COR-L47 (cell line): ENCODE results near the gene GIMD1.
"Not testable (repeated sequence)": the region's sequence is repeated elsewhere in the genome, so short reads cannot be mapped to it uniquely, and the experiment has no call there.

Experiments used
- DNase-seq: peaks from one replicate; lab custom pipeline; 2025; lab: John Stamatoyannopoulos, UW

GIMD1 gene

GRCh38 chr4:106351016-106351415 is 17.6 kb downstream of the GIMD1 start:
- DNase-seq: no peak

DNA sequence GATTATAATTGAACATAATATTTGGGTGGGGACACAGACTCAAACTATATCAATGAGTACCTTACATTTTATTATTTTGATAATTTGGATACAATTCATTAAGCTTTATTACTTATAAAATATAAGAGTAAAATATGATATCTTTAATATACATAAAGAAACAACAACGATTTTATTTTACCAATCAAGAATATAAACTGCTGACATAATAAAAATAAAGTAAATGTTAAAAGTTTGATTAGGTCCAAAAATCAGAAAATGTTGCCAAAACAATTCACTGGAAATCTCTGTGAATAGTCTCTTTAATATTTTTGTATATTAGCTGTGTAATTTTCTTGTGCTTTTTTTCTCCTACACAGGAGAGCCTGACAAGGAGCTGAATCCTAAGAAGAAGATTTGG is 21.4 kb downstream of the GIMD1 start:
- no peak for DNase-seq

- DNase-seq: no peak
Observed at GRCh38 chr4:106344647-106344970, 24.0 kb downstream of the GIMD1 start.

DNA sequence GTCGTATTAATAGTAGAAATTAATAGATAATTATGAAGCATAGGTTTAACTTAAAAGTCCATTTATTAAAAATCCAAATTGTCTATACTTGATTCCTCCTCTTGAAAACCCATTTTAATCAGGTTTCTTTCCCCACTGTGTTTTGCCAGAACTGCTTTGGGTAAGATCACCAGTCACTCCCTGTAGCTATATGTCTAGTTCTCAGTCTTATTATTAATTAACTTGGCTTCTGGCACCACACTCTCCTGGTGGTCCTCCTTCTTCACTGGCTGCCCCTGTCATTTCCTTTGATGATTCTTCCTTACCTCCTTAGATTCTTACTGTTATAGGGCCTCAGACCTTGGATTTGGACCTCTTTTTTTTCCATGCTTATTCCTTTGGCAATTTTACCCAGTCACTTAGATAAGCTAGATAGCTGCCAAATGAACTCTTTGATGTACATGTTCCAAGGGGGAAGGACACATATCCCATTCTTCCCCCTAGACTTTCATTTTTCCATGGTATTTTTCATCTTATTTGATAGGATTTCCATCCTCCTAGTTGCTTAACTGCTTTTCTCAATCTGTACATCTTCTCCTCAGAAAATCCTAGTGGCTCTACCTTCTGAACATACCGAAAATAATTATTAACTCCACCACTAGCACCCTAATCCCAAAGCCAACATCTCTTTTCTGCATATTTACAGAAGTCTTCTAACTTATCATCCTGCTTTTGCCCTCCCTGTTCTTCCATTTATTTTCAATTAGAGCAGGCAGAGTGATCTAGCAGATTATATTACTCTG is 24.5 kb downstream of the GIMD1 start:
- DNase-seq: no peak

DNA sequence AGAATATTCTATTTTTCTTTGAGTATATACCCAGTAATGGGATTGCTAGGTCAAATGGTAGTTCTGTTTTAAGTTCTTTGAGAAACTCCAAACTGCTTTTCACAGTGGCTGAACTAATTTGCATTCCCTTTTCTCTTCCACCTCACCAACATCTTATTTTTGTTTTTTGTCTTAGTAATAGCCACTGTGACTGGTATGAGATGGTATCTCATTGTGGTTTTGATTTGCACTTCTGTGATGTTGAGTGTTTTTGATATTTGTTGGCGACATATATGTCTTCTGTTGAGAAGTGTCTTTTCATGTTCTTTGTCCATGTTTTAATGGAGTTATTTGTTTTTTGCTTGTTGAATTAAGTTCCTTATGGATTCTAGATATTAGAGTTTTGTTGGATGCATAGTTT is 27.8 kb downstream of the GIMD1 start:
- DNase-seq: no peak

GRCh38 chr4:106339431-106339830 is 29.1 kb downstream of the GIMD1 start:
- no peak for DNase-seq

GRCh38 chr4:106338671-106339070 is 29.9 kb downstream of the GIMD1 start:
- DNase-seq: no peak

DNA sequence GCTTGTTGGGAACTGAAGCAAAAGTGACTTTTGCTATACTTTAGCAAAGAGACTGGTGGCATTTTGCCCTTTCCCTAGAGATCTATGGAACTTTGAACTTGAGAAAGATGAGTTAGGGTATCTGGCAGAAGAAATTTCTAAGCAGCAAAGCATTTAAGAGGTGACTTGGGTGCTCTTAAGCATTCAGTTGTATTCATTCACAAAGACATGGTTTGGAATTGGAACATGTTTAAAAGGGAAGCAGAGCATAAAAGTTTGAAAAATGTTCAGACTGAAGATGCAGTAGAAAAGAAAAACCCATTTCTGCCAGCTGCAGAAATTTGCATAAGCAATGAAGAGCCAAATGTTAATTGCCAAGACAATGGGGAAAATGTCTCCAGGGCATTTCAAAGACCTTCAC is 30.7 kb downstream of the GIMD1 start:
- no peak for DNase-seq

DNA sequence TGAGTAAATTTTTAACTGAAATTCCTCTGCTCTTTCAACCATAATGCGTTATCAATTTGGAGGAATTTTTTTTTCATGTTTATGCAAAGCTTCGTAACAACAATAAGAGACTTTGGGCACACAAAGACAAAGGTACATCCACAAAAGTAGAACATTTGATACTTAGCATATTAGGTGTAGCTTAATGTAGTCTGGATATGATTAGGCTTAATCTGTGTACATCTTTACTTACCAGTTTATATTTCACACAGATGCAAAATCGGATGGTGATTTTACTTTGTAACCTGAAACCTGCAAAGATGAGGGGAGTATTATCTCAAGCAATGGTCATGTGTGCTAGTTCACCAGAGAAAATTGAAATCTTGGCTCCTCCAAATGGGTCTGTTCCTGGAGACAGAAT is 32.0 kb downstream of the GIMD1 start:
- DNase-seq: no peak

GRCh38 chr4:106334741-106335470 is 33.7 kb downstream of the GIMD1 start:
- no peak for DNase-seq

- DNase-seq: no peak
Observed at GRCh38 chr4:106333186-106333585, 35.4 kb downstream of the GIMD1 start.

DNA sequence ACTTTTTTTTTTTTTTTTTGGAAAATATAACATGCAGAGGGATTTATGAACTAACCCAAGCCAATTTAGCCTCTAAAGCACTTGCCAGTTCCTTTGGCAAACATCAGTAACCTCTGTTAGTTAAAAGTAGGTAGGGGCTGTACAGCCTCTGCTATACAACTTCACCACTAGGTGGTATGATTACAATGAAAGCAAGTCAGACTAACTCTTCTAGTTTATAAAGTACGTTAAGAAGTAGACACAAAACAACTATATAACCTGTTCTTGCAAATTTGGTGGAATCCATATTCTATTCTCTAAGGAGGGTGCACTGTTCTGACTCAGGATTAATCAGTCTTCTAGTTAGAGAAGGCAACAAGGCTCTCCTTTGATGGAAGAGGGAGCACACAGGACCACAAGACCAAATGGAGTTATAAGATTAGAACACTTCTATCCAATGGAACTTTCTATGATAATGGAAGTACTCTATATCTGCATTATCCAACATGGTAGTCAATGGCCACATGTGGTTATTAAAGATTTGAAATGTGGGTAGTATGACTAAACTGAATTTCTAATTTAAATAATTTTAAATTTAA is 39.4 kb downstream of the GIMD1 start:
- peak; percentile 5 for DNase-seq

GRCh38 chr4:106325800-106326199 is 42.8 kb downstream of the GIMD1 start:
- DNase-seq: no peak

GRCh38 chr4:106323119-106323518 is 45.5 kb downstream of the GIMD1 start:
- no peak for DNase-seq

GRCh38 chr4:106321814-106322213 is 46.8 kb downstream of the GIMD1 start:
- DNase-seq: not testable (repeated sequence)

GRCh38 chr4:106321168-106321567 is 47.4 kb downstream of the GIMD1 start:
- not testable (repeated sequence) for DNase-seq

- no peak for DNase-seq
Observed at GRCh38 chr4:106320235-106320634, 48.3 kb downstream of the GIMD1 start.

DNA sequence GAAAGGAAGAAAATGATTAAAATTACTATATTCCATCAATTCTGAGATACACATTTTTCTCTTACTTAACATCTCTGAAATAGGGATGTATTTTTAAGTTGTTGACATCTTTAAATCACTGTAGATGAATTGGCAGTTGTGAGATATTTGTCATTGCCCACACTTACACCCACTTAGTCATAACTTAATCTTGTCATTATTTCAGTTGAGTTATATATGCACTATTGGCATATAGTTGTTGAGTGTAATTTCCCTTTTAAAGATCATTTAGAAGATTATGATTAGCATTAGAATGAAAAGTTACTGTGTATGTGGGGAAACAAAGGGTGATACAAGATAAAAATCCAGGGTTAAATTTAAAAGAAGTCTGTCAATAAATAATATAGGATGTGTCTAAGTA is 50.1 kb downstream of the GIMD1 start:
- DNase-seq: no peak

DNA sequence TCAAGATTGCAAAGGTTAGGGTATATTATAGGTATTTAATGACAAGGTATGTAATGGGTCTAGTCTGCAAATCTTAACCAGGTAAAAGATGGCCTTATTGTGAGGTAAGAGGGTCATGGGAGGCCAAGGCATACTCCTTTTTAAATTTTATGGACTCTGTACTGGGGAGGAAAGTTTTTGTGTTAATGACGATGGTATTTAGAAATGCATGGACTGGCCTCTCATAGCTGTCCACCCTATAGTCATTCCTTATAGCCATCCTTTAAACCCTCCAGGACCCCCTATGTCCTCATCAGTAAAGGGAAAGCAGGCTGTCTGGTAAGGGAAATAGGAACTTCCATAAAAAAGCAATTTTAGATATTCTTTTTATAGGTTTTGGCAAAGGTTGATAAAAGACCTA is 50.8 kb downstream of the GIMD1 start:
- DNase-seq: no peak

DNA sequence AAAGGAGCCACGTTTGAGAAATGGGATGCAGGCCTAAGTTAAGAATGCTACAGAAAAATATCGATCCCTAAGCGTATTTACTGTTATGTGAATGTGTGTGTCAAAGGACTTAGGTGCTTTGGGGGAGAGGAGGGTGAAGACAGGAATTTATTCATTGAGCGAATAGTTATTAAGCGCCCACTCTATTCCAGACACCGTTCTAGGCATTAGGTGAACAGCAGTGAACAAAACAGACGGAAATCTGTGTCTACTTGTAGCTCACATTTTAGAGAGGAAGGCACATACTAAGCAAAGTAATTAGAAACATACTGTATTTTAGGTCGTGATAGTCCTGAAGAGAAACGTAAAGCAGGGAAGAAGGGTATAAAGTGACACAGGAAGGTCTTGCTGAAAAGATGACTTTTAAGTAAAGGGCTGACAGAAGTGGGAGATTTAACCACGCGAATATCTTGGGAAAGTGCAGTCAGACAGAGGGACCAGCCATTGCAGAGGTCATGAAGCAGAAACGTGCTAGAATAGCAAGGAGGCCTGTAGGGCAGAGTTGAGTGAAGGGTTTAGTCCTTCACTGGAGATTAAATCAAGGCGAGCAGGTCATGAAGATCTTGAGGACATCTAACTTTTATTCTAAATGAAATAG is 51.7 kb downstream of the GIMD1 start:
- DNase-seq: peak; percentile 0

- DNase-seq: peak; percentile 88
Observed at GRCh38 chr4:106315968-106316772, 52.4 kb downstream of the GIMD1 start, which contains the start of the genes AIMP1 and TBCK. TSS of gene AIMP1 (plus strand) at chr4:106316550. CDS start at chr4:106325010, 8,460 bp downstream. TSS of gene TBCK (minus strand) at chr4:106316209. CDS start at chr4:106308960, 7,249 bp downstream.

GRCh38 chr4:106315476-106315967 is 53.1 kb downstream of the GIMD1 start:
- DNase-seq: no peak
